ENCODE data around the gene SNX25.

SNX25 gene

DNA sequence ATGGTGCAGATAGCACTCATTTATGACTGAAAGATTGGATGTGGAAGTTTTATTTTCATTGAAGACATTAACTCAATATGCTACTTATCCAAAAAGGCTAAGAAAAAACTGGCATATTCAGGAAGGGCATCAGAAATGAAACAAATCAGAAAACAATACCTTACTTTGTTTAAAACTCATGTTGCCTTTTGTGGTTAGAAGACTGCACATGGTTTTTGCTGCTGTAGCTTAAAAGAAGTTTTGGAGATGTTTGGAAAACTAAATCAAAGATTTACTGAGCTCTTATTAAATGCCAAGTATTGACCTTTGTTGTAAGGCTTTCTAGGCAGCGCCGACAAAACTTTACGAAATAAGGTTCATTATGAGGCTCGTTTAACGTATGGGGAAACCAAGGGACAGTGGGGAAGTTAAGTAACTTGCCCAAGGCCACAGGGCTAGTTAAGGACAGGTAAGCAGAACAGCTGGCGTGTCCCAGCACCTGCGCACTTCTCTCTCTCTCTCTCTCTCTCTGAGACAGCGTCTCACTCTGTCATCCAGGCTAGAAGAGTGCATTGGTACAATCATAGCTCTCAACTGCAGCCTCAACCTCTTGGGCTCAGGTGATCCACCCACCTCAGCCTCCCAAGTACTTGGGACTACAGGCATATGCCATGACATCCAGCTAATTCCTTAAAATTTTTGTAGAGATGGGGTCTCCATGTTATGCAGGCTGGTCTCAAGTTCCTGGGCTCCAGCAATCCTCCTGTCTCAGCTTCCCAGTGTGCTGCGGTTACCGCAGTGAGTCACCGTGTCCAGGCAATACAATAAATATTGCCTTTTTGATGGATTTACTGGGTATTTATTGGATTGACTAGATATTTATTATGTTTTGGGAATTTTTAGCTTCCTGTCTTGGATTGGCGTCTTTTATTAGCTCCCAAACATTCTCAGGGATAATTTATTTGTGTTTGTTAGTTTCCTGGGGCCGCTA, 170.2 kb downstream of the SNX25 start:
- H3F3A ChIP-seq (ENCODE audit: control insufficient read depth, insufficient read depth) = no peaks in the 10 kb centered on the region
- H3K4me3 ChIP-seq (ENCODE audit: low read length) = no peak overlapping the region
- H3K27me3 ChIP-seq (ENCODE audit: control insufficient read depth, low read length) = no peaks in the 10 kb centered on the region
- no peaks in the 10 kb centered on the region for H3K4me1 ChIP-seq (ENCODE audit: control insufficient read depth, low read length)
- no peaks in the 10 kb centered on the region for H3K9me2 ChIP-seq (replicated peaks; ENCODE audit: control insufficient read depth, low read length)
- H4K20me1 ChIP-seq (ENCODE audit: control insufficient read depth, insufficient read depth, low read depth, low read length) = no peaks in the 10 kb centered on the region
- H3K9me3 ChIP-seq (ENCODE audit: control insufficient read depth, insufficient read depth, low read length) = no peaks in the 10 kb centered on the region
- no peaks in the 10 kb centered on the region for H3K79me2 ChIP-seq (ENCODE audit: control insufficient read depth, low read length)
- H3K4me2 ChIP-seq (ENCODE audit: low read length) = no peak overlapping the region
- H3K27ac ChIP-seq (ENCODE audit: low read depth, low read length) = no peak overlapping the region
- H3K36me3 ChIP-seq (ENCODE audit: control insufficient read depth, low read length) = no peaks in the 10 kb centered on the region; the same call in 1 of the 2 replicates
- TF ChIP-seq EZH2phosphoT487 (IDR thresholded peaks at IDR 0.05; ENCODE audit: borderline replicate concordance, low read length) (no peak), CTCF (IDR thresholded peaks at IDR 0.05; ENCODE audit: low read depth, low read length, poor library complexity, severe bottlenecking) (no peak)

GRCh38 chr4:185380320-185380719, 170.9 kb downstream of the SNX25 start:
- H3K9me3 ChIP-seq (ENCODE audit: control insufficient read depth, insufficient read depth, low read length) = no peaks in the 10 kb centered on the region
- H4K20me1 ChIP-seq (ENCODE audit: control insufficient read depth, insufficient read depth, low read depth, low read length) = no peaks in the 10 kb centered on the region
- no peak overlapping the region for H3K4me3 ChIP-seq (ENCODE audit: low read length)
- H3K27me3 ChIP-seq (ENCODE audit: control insufficient read depth, low read length) = no peaks in the 10 kb centered on the region
- H3K4me1 ChIP-seq (ENCODE audit: control insufficient read depth, low read length) = no peaks in the 10 kb centered on the region
- no peaks in the 10 kb centered on the region for H3K79me2 ChIP-seq (ENCODE audit: control insufficient read depth, low read length)
- H3K9me2 ChIP-seq (replicated peaks; ENCODE audit: control insufficient read depth, low read length) = no peaks in the 10 kb centered on the region
- H3K27ac ChIP-seq (ENCODE audit: low read depth, low read length) = no peak overlapping the region
- H3K4me2 ChIP-seq (ENCODE audit: low read length) = no peak overlapping the region
- TF ChIP-seq CTCF (IDR thresholded peaks at IDR 0.05; ENCODE audit: low read depth, low read length, poor library complexity, severe bottlenecking) (no peak), EZH2phosphoT487 (IDR thresholded peaks at IDR 0.05; ENCODE audit: borderline replicate concordance, low read length) (no peak)
- H3K36me3 ChIP-seq (ENCODE audit: control insufficient read depth, low read length) = no peaks in the 10 kb centered on the region; the same call in 1 of the 2 replicates
- no peaks in the 10 kb centered on the region for H3F3A ChIP-seq (ENCODE audit: control insufficient read depth, insufficient read depth)

GRCh38 chr4:185381288-185382196, 172.1 kb downstream of the SNX25 start:
- H3K79me2 ChIP-seq (ENCODE audit: control insufficient read depth, low read length) = no peaks in the 10 kb centered on the region
- no peak overlapping the region for H3K4me2 ChIP-seq (ENCODE audit: low read length)
- no peaks in the 10 kb centered on the region for H3K36me3 ChIP-seq (ENCODE audit: control insufficient read depth, low read length)
- H3K27ac ChIP-seq (ENCODE audit: low read depth, low read length) = no peak overlapping the region
- no peaks in the 10 kb centered on the region for H3K4me1 ChIP-seq (ENCODE audit: control insufficient read depth, low read length)
- H3F3A ChIP-seq (ENCODE audit: control insufficient read depth, insufficient read depth) = no peaks in the 10 kb centered on the region
- no peaks in the 10 kb centered on the region for H3K9me2 ChIP-seq (replicated peaks; ENCODE audit: control insufficient read depth, low read length)
- H3K9me3 ChIP-seq (ENCODE audit: control insufficient read depth, insufficient read depth, low read length) = no peaks in the 10 kb centered on the region
- no peaks in the 10 kb centered on the region for H4K20me1 ChIP-seq (ENCODE audit: control insufficient read depth, insufficient read depth, low read depth, low read length)
- TF ChIP-seq CTCF (IDR thresholded peaks at IDR 0.05; ENCODE audit: low read depth, low read length, poor library complexity, severe bottlenecking) (no peak), EZH2phosphoT487 (IDR thresholded peaks at IDR 0.05; ENCODE audit: borderline replicate concordance, low read length) (no peak)
- H3K27me3 ChIP-seq (ENCODE audit: control insufficient read depth, low read length) = no peaks in the 10 kb centered on the region
- H3K4me3 ChIP-seq (ENCODE audit: low read length) = no peak overlapping the region
